BJ (cell line): ENCODE measurements around the gene CELF6. TPM values are rescaled to one million over a fixed set of nuclear protein-coding genes. Genes with fewer than 3 reads are reported as not detected.

ENCODE experiments used
- CTCF ChIA-PET: fragments of 350-600 bp; formaldehyde crosslinking; extraction: SDS; loops from one replicate; lab custom pipeline; 2021; ENCODE audit warnings: antibody characterized with exemption, inconsistent platforms; lab: Yijun Ruan, JAX
- POLR2A ChIA-PET: fragments of 300-600 bp; sonication (Branson Sonifier 250); formaldehyde crosslinking; extraction: SDS; loops from one replicate; lab custom pipeline; 2021; ENCODE audit warnings: antibody characterized with exemption; lab: Charles Lee
- DNase-seq: peaks from one replicate; pipeline ENCODE4 v3.0.0-alpha.2; 2011; ENCODE audit warnings: low read depth
- H3K27me3 ChIP-seq: 2 replicates; pipeline ENCODE4 v1.6.0; 2011; ENCODE audit warnings: low read length; ENCODE audit not compliant: control insufficient read depth, insufficient read depth
- H3K36me3 ChIP-seq: 2 replicates; pipeline ENCODE4 v1.5.1; 2011; ENCODE audit warnings: low read length; ENCODE audit not compliant: control insufficient read depth, insufficient read depth
- H3K4me3 ChIP-seq: 2 replicates; pipeline ENCODE4 v1.5.1; 2011; ENCODE audit warnings: low read depth, mild to moderate bottlenecking, control low read depth, low read length
- CTCF ChIP-seq: IDR thresholded peaks from 2 replicates; pipeline ENCODE4 v1.5.1; 2011; ENCODE audit warnings: low read depth, mild to moderate bottlenecking, control low read depth, inconsistent platforms, low read length, moderate library complexity; ENCODE audit not compliant: insufficient read depth
- polyA minus RNA-seq: library from RNA; depleted of rRNA, polyadenylated mRNA; stranded (reverse); fragments of >200 nt; gene quantifications from 2 replicates; pipeline ENCODE4 v1.2.3, GENCODE V29; 2011; rRNA and poly(A)+ RNA removed
- polyA plus RNA-seq: library from polyadenylated mRNA; depleted of rRNA; stranded (reverse); fragments of >200 nt; gene quantifications from 2 replicates; pipeline ENCODE4 v1.2.3, GENCODE V29; 2011; rRNA removed

Gene CELF6
- polyA plus RNA-seq (0.12 and 0.16 TPM in 2 replicates), polyA minus RNA-seq (not detected in 2 replicates)

GRCh38 chr15:72319985-72320671 lies at the start of gene CELF6:
Gene CELF6, minus strand, starts transcription at chr15:72320157. Its CDS starts 283 bp downstream, at chr15:72319874.
- ChIA-PET CTCF (interaction anchor here (0.8 kb wide), 1 partner anchor 215 kb away, joined by 3 read pairs; no protein-coding TSS in a partner anchor), POLR2A (interaction anchor here (0.6 kb wide), 1 partner anchor 11 kb away, joined by 4 read pairs; no protein-coding TSS in a partner anchor)
- Histone ChIP-seq H3K4me3 (peak within 1 kb of the TSS; percentile 41), H3K36me3 (no peaks in the 10 kb centered on the region), H3K27me3 (no peaks in the 10 kb centered on the region; the same call in 1 of the 2 replicates)
- TF ChIP-seq CTCF = no peak
- DNase-seq = no peak

GRCh38 chr15:72368899-72369298 lies 48.9 kb upstream of the CELF6 start:
- POLR2A ChIA-PET = no interaction called here
- CTCF ChIA-PET = interaction anchor here (1.5 kb wide), 1 partner anchor 231 kb away, joined by 4 read pairs; no protein-coding TSS in a partner anchor

GRCh38 chr15:72368325-72368724 lies 48.4 kb upstream of the CELF6 start:
- no peaks in the 10 kb centered on the region for H3K27me3 ChIP-seq
- no peak for TF ChIP-seq CTCF
- no peaks in the 10 kb centered on the region for H3K36me3 ChIP-seq
- CTCF ChIA-PET = interaction anchor here (1.5 kb wide), 1 partner anchor 232 kb away, joined by 4 read pairs; no protein-coding TSS in a partner anchor
- POLR2A ChIA-PET = no interaction called here
- H3K4me3 ChIP-seq = no peak overlapping the region
- no peak for DNase-seq

More at GRCh38 chr15:72368899-72369298, 48.9 kb upstream of the CELF6 start:
- no peak for DNase-seq
- Histone ChIP-seq H3K36me3 (no peaks in the 10 kb centered on the region), H3K27me3 (no peaks in the 10 kb centered on the region), H3K4me3 (no peak overlapping the region)
- TF ChIP-seq CTCF = no peak

GRCh38 chr15:72365844-72366243 lies 45.9 kb upstream of the CELF6 start:
- H3K4me3 ChIP-seq = no peak overlapping the region
- no peaks in the 10 kb centered on the region for H3K36me3 ChIP-seq
- ChIA-PET POLR2A (no interaction called here), CTCF (interaction anchor here (0.7 kb wide), 1 partner anchor 232 kb away, joined by 3 read pairs; no protein-coding TSS in a partner anchor)
- DNase-seq = no peak
- no peak for TF ChIP-seq CTCF
- H3K27me3 ChIP-seq = no peaks in the 10 kb centered on the region

- no peak overlapping the region for H3K4me3 ChIP-seq
- no peak for TF ChIP-seq CTCF
- no peaks in the 10 kb centered on the region for H3K27me3 ChIP-seq
- POLR2A ChIA-PET = no interaction called here
- CTCF ChIA-PET = interaction anchor here (1.1 to 1.6 kb wide), 3 partner anchors 9 to 88 kb away, joined by 4 to 6 read pairs (median 6); no protein-coding TSS in a partner anchor
- no peak for DNase-seq
- H3K36me3 ChIP-seq = 0 out of 2 replicates have a peak, but pooled peaks cover under 1% of the 10 kb centered on the region
These were observed 41.2 kb upstream of the CELF6 start for GRCh38 chr15:72361176-72361575.
